Thoracic aorta (tissue), 2 donors: Measurements from ENCODE around the gene FOXB2. TPM values are rescaled to one million over a fixed set of nuclear protein-coding genes. Genes with fewer than 3 reads are reported as not detected.

Experiments
- ATAC-seq: fragments of 150-250 bp; one replicate; pipeline ENCODE4 v1.8.0; 2017; ENCODE audit warnings: low read depth; ENCODE audit not compliant: insufficient number of reproducible peaks, low FRiP score
- DNase-seq: peaks from one replicate; pipeline ENCODE4 v3.0.0-alpha.2; 2020; ENCODE audit warnings: low spot score
- H3K27ac ChIP-seq, 2 donors: fragments of 200-600 bp; sonication (generic); 1 replicate in 1 of 2; 2 replicates in 1 of 2; pipeline ENCODE4 v1.5.1; 2016; ENCODE audit warnings: mild to moderate bottlenecking in 2 of 2, moderate library complexity in 2 of 2
- H3K27me3 ChIP-seq: fragments of 200-600 bp; sonication (generic); replicated peaks from 2 replicates; pipeline ENCODE4 v1.6.0; 2016; ENCODE audit warnings: mild to moderate bottlenecking; ENCODE audit not compliant: insufficient read depth
- H3K36me3 ChIP-seq: fragments of 200-600 bp; sonication (generic); one replicate; pipeline ENCODE4 v1.5.1; 2016
- H3K4me1 ChIP-seq, 2 donors: fragments of 200-600 bp; sonication (generic); 1 replicate in 1 of 2; 2 replicates in 1 of 2; pipeline versions ENCODE4 v1.5.1 to v1.6.0; 2016; ENCODE audit warnings: low read depth in 2 of 2, mild to moderate bottlenecking in 1 of 2; ENCODE audit not compliant: control insufficient read depth in 1 of 2
- H3K4me3 ChIP-seq: fragments of 200-600 bp; sonication (generic); 2 replicates; pipeline ENCODE4 v1.5.1; 2016; ENCODE audit warnings: mild to moderate bottlenecking
- H3K9me3 ChIP-seq: fragments of 200-600 bp; sonication (generic); 2 replicates; pipeline ENCODE4 v1.5.1; 2016
- CTCF ChIP-seq: fragments of 200-600 bp; sonication (generic); IDR thresholded peaks from one replicate; pipeline ENCODE4 v1.5.1; 2019; ENCODE audit warnings: antibody characterized with exemption
- total RNA-seq, 2 donors: library from RNA; depleted of rRNA; stranded (reverse); fragments of >200 nt; gene quantifications; one replicate each; pipeline versions ENCODE4 v1.1.0 to v1.2.3, GENCODE V29; 2016

The FOXB2 gene
- total RNA-seq, 2 donors from 2014 or later, result not detected

GRCh38 chr9:77000330-77000729 is 19.1 kb upstream of the FOXB2 start:
- Histone ChIP-seq H3K4me1 (peaks cover 0 to 7% of the 10 kb centered on the region in 2 donors), H3K27ac (no peak overlapping the region), H3K4me3 (no peak overlapping the region), H3K36me3 (no peaks in the 10 kb centered on the region), H3K9me3 (no peaks in the 10 kb centered on the region), H3K27me3 (no peaks in the 10 kb centered on the region)
- DNase-seq (no peak), ATAC-seq (no peak)
- no peak for TF ChIP-seq CTCF

GRCh38 chr9:77003366-77003765 is 16.1 kb upstream of the FOXB2 start:
- Histone ChIP-seq H3K9me3 (no peaks in the 10 kb centered on the region), H3K4me1 (no peaks in the 10 kb centered on the region), H3K27ac (no peak overlapping the region), H3K4me3 (no peak overlapping the region), H3K36me3 (no peaks in the 10 kb centered on the region), H3K27me3 (no peaks in the 10 kb centered on the region)
- no peak for DNase-seq
- TF ChIP-seq CTCF, result no peak
- no peak for ATAC-seq

GRCh38 chr9:77005216-77005615 is 14.2 kb upstream of the FOXB2 start:
- Histone ChIP-seq H3K4me3 (no peak overlapping the region), H3K36me3 (no peaks in the 10 kb centered on the region), H3K27ac (no peak overlapping the region), H3K27me3 (no peaks in the 10 kb centered on the region), H3K4me1 (no peaks in the 10 kb centered on the region), H3K9me3 (no peaks in the 10 kb centered on the region)
- ATAC-seq (no peak), DNase-seq (no peak)
- TF ChIP-seq CTCF, result no peak

- no peak for TF ChIP-seq CTCF
- Histone ChIP-seq H3K27ac (no peak overlapping the region), H3K9me3 (no peaks in the 10 kb centered on the region), H3K27me3 (peaks cover 34% of the 10 kb centered on the region), H3K4me1 (peaks cover 9 to 21% of the 10 kb centered on the region in 2 donors), H3K36me3 (no peaks in the 10 kb centered on the region), H3K4me3 (no peak overlapping the region)
- no peak for DNase-seq
- ATAC-seq, result no peak
Measured at GRCh38 chr9:77010527-77010926, 8.9 kb upstream of the FOXB2 start.

GRCh38 chr9:77011973-77012821 is 7.3 kb upstream of the FOXB2 start:
- Histone ChIP-seq H3K4me3 (peak overlapping the region; percentile 56), H3K27me3 (peaks cover 47% of the 10 kb centered on the region), H3K36me3 (no peaks in the 10 kb centered on the region), H3K9me3 (no peaks in the 10 kb centered on the region), H3K27ac (no peak overlapping the region), H3K4me1 (peaks cover 16 to 32% of the 10 kb centered on the region in 2 donors)
- TF ChIP-seq CTCF, result peak; percentile 82
- DNase-seq (no peak), ATAC-seq (no peak)
